Endothelial cell of umbilical vein (primary cell): Measurements from ENCODE around the gene HRH3.

Experiments used
- FOS ChIP-seq: IDR thresholded peaks from 2 replicates; pipeline ENCODE4 v1.6.1; 2011; ENCODE audit warnings: mild to moderate bottlenecking, low read length, moderate library complexity, borderline replicate concordance; ENCODE audit not compliant: insufficient read depth
- POLR2AphosphoS5 ChIP-seq: IDR thresholded peaks from 2 replicates; pipeline ENCODE4 v1.6.1; 2012; ENCODE audit warnings: low read depth, mild to moderate bottlenecking, control low read depth, low read length, moderate library complexity; ENCODE audit not compliant: insufficient read depth

GRCh38 chr20:62182469-62183425 is 37.3 kb downstream of the HRH3 start, which contains the start of gene MTG2:
- TF ChIP-seq FOS (no peak), POLR2AphosphoS5 (peak; percentile 95)
